Esophagus squamous epithelium (tissue), 5 donors: ENCODE measurements around the gene ODF4. TPM values are rescaled to one million over a fixed set of nuclear protein-coding genes. Genes with fewer than 3 reads are reported as not detected.

Source experiments
- DNase-seq: peaks from one replicate; lab custom pipeline; 2025; lab: John Stamatoyannopoulos, UW
- H3K27ac ChIP-seq, 4 donors: fragments of 200-600 bp; sonication (generic); one replicate each; pipeline ENCODE4 v1.5.1; 2016 to 2019; ENCODE audit warnings: mild to moderate bottlenecking in 1 of 4
- H3K27me3 ChIP-seq, 4 donors: fragments of 200-600 bp; sonication (generic); 1 replicate in 3 of 4; 2 replicates in 1 of 4; pipeline versions ENCODE4 v1.5.1 to v1.6.0; 2017 to 2021; ENCODE audit warnings: antibody characterized with exemption in 1 of 4
- H3K36me3 ChIP-seq, 3 donors: fragments of 200-600 bp; sonication (generic); one replicate each; pipeline ENCODE4 v1.5.1; 2016 to 2019
- H3K4me1 ChIP-seq, 3 donors: fragments of 200-600 bp; sonication (generic); one replicate each; pipeline ENCODE4 v1.5.1; 2017 to 2019
- H3K4me3 ChIP-seq, 4 donors: fragments of 200-600 bp; sonication (generic); 1 replicate in 3 of 4; 2 replicates in 1 of 4; pipeline ENCODE4 v1.5.1; 2016 to 2019; ENCODE audit warnings: mild to moderate bottlenecking in 2 of 4, moderate library complexity in 1 of 4
- H3K9me3 ChIP-seq, 3 donors: fragments of 200-600 bp; sonication (generic); one replicate each; pipeline ENCODE4 v1.5.1; 2016 to 2019
- POLR2A ChIP-seq, 4 donors: fragments of 450-650 bp; IDR thresholded peaks; one replicate each; pipeline ENCODE4 v1.6.1; 2017; ENCODE audit warnings: antibody characterized with exemption in 4 of 4, mild to moderate bottlenecking in 4 of 4, moderate library complexity in 3 of 4
- WGBS, 2 donors: methylation state at CpG; one replicate each; pipeline ENCODE4 v1.1.5; 2018; 5-methylcytosine and 5-hydroxymethylcytosine counted together
- intact Hi-C: fragments of 100-400 bp; cut with DNase I; formaldehyde crosslinking; loops from one replicate; pipeline ENCODE4 v1.15.0; 2022
- total RNA-seq, 4 donors: library from RNA; depleted of rRNA; stranded (reverse); fragments of >200 nt; gene quantifications; one replicate each; pipeline ENCODE4 v1.1.0, GENCODE V29; 2016
- TF ChIP-seq, protein P1 (sequence below), 6 experiments: fragments of 450-650 bp in 4 of 6; fragments of 200-600 bp in 2 of 6; sonication (generic) in 2 of 6; IDR thresholded peaks; one replicate each; pipeline ENCODE4 v1.5.1; 2016 to 2019; ENCODE audit warnings: antibody characterized with exemption in 6 of 6, mild to moderate bottlenecking in 4 of 6, moderate library complexity in 4 of 6
- donor health status: DM: yes; HTN: yes; CAD: no.

Gene ODF4
- total RNA-seq, 4 donors from 2014 or later, result not detected

DNA sequence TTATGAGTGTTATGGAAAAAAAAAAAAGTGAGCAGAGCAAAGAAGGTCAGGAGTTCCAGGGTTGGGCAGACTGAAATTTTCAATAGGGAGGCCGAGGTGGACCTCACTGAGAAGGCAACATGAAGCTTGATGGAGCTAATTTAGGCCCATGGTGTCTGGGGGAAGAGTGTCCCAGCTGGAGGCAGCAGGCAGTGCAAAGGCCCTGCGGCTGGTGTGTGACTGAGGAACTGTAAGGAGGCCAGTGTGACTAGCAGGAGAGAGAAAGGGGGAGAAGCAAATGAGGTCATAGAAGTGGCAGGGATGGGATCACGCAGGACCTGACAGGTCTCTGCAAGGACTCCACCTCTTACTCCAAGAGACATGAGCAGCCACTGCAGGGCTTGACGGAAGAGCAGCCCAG is 19.4 kb upstream of the ODF4 start:
- DNase-seq, result no peak
- Histone ChIP-seq H3K4me1 (peaks cover 4 to 7% (median 5%) of the 10 kb centered on the region in 3 donors), H3K4me3 (no peak overlapping the region), H3K9me3 (no peaks in the 10 kb centered on the region), H3K27ac (no peak overlapping the region), H3K27me3 (peaks cover 0 to 67% (median 0%) of the 10 kb centered on the region in 4 donors), H3K36me3 (no peaks in the 10 kb centered on the region)
- intact Hi-C loops, result no loop called here
- TF ChIP-seq POLR2A (IDR thresholded peaks at IDR 0.05), result no peak
- TF ChIP-seq, protein P1, sequence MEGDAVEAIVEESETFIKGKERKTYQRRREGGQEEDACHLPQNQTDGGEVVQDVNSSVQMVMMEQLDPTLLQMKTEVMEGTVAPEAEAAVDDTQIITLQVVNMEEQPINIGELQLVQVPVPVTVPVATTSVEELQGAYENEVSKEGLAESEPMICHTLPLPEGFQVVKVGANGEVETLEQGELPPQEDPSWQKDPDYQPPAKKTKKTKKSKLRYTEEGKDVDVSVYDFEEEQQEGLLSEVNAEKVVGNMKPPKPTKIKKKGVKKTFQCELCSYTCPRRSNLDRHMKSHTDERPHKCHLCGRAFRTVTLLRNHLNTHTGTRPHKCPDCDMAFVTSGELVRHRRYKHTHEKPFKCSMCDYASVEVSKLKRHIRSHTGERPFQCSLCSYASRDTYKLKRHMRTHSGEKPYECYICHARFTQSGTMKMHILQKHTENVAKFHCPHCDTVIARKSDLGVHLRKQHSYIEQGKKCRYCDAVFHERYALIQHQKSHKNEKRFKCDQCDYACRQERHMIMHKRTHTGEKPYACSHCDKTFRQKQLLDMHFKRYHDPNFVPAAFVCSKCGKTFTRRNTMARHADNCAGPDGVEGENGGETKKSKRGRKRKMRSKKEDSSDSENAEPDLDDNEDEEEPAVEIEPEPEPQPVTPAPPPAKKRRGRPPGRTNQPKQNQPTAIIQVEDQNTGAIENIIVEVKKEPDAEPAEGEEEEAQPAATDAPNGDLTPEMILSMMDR (IDR thresholded peaks at IDR 0.05), result no peak
- 77 to 84% methylated on average over 4 of the region's 4 CpGs for WGBS, 2 donors

DNA sequence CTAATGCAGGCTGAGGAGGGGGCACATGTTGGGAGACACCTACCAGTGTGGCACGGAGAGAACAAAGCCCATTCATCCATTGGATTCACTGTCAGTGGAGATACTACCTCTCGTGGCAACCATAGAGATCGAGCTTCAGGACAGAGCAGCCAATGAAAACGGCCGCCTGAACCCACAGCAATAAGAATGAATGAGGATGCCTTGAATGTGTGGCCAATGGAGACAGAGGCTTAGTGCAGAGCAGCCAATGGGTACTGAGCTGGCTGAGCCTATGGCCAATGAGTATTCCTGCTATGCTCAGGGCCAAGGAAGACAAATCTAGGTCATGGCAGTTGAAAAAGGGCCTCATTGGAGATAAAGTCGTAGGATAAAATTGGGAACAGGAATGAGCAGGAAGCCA is 18.6 kb upstream of the ODF4 start:
- H3K4me3 ChIP-seq, result no peak overlapping the region
- TF ChIP-seq POLR2A (IDR thresholded peaks at IDR 0.05), result no peak
- TF ChIP-seq, protein P1 (IDR thresholded peaks at IDR 0.05), result no peak
- DNase-seq, result no peak
- H3K27me3 ChIP-seq, result peaks cover 0 to 67% (median 0%) of the 10 kb centered on the region in 4 donors
- no peak overlapping the region for H3K27ac ChIP-seq
- intact Hi-C loops, result no loop called here
- 78 to 82% methylated on average over 4 to 6 of the region's 6 CpGs for WGBS, 2 donors
- no peaks in the 10 kb centered on the region for H3K9me3 ChIP-seq
- no peaks in the 10 kb centered on the region for H3K36me3 ChIP-seq
- H3K4me1 ChIP-seq, result peaks cover 0 to 3% (median 0%) of the 10 kb centered on the region in 3 donors

GRCh38 chr17:8322061-8322460 is 17.6 kb upstream of the ODF4 start:
- peaks cover 0 to 67% (median 0%) of the 10 kb centered on the region in 4 donors for H3K27me3 ChIP-seq
- H3K4me1 ChIP-seq, result peaks cover 2 to 14% (median 6%) of the 10 kb centered on the region in 3 donors
- no peak for TF ChIP-seq POLR2A (IDR thresholded peaks at IDR 0.05)
- TF ChIP-seq, protein P1 (IDR thresholded peaks at IDR 0.05), result no peak
- no peak overlapping the region for H3K4me3 ChIP-seq
- DNase-seq, result no peak
- 80 to 94% methylated on average over 3 to 4 of the region's 8 CpGs for WGBS, 2 donors
- no peak overlapping the region for H3K27ac ChIP-seq
- intact Hi-C loops, result no loop called here
- no peaks in the 10 kb centered on the region for H3K36me3 ChIP-seq
- H3K9me3 ChIP-seq, result no peaks in the 10 kb centered on the region

GRCh38 chr17:8324132-8324531 is 15.5 kb upstream of the ODF4 start:
- no peak for DNase-seq
- Histone ChIP-seq H3K4me3 (no peak overlapping the region), H3K27ac (no peak overlapping the region), H3K27me3 (peaks cover 0 to 61% (median 0%) of the 10 kb centered on the region in 4 donors), H3K36me3 (no peaks in the 10 kb centered on the region), H3K4me1 (peaks cover 6 to 19% (median 10%) of the 10 kb centered on the region in 3 donors), H3K9me3 (no peaks in the 10 kb centered on the region)
- TF ChIP-seq, protein P1 (IDR thresholded peaks at IDR 0.05), result no peak
- no peak for TF ChIP-seq POLR2A (IDR thresholded peaks at IDR 0.05)
- intact Hi-C loops, result no loop called here
- 68 to 74% methylated on average over 5 of the region's 5 CpGs for WGBS, 2 donors

DNA sequence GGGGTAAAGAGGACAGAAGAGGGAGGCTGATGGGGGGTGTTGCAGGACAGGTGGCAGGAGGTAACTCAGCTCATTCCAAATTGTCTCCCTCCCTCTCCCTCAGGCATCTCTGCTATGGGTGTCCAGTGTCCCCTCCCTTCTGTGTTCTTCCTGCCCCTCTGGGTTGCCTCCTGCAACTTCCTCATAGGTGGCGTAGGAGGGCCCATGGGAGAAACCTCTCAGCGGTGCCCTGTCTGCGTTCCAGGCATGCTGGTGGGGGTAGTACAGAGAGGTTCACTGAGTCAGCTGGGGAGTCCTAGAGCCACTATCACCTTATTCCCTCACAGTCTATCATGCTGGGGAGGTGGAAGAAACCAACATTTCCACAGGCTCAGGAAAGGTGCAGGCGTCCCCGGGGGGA is 14.7 kb upstream of the ODF4 start:
- H3K27ac ChIP-seq, result no peak overlapping the region
- no peak overlapping the region for H3K4me3 ChIP-seq
- peaks cover 6 to 19% (median 10%) of the 10 kb centered on the region in 3 donors for H3K4me1 ChIP-seq
- 80% methylated on average over 5 of the region's 5 CpGs; no CpG with 5 or more reads in 1 of the 2 donors for WGBS, 2 donors
- no peak for DNase-seq
- H3K27me3 ChIP-seq, result peaks cover 0 to 59% (median 0%) of the 10 kb centered on the region in 4 donors
- no peaks in the 10 kb centered on the region for H3K36me3 ChIP-seq
- intact Hi-C loops, result no loop called here
- no peaks in the 10 kb centered on the region for H3K9me3 ChIP-seq
- TF ChIP-seq, protein P1 (IDR thresholded peaks at IDR 0.05), result no peak
- no peak for TF ChIP-seq POLR2A (IDR thresholded peaks at IDR 0.05)
